Measurements from ENCODE around the gene PSG7.
"Not testable (repeated sequence)": the region's sequence is repeated elsewhere in the genome, so short reads cannot be mapped to it uniquely, and the experiment has no call there.

Gene PSG7

GRCh38 chr19:42916931-42917330 is 20.1 kb downstream of the PSG7 start:
- not testable (repeated sequence) for DNase-seq (ENCODE audit: low read depth in 2 of 3, low spot score in 1 of 3)

DNA sequence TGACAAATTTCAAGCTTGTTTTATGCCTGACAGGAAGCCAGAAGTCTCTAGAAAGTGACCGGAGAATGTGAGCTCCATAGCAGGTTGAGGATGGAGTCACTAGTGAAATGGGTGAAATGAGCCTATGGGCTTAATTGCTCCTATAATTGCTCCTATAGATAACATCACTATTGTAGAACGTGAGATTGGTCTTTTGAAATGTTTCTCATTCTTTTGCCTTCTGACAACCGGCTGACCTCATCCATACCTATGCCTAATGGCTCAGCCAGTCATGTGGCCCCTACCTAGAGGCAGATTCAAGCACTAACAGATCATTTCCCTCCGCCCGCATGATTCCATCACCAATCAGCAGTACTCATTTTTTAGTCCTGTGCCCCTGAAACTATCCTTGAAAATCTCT is 23.5 kb downstream of the PSG7 start:
- not testable (repeated sequence) for DNase-seq (ENCODE audit: low read depth in 2 of 3, low spot score in 1 of 3)

DNA sequence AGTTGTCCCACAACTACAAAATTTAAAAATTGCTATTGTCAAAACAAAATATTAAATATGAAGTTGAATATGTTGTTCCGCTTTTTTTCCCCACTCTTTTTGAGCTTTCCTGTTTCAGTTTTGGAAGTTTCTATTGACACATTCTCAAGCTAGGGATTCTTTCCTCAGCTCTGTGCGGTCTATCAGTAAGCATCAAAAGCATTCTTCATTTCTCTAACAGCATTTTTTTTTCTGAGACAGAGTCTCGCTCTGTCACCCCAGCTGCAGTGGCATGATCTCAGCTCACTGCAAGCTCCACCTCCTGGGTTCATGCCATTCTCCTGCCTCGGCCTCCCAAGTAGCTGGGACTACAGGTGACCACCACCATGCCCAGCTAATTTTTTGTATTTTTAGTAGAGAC is 24.1 kb downstream of the PSG7 start:
- DNase-seq (ENCODE audit: low read depth in 2 of 3, low spot score in 1 of 3) = not testable (repeated sequence)

GRCh38 chr19:42911731-42912130 is 25.3 kb downstream of the PSG7 start:
- not testable (repeated sequence) for DNase-seq (ENCODE audit: low read depth in 2 of 3, low spot score in 1 of 3)

DNA sequence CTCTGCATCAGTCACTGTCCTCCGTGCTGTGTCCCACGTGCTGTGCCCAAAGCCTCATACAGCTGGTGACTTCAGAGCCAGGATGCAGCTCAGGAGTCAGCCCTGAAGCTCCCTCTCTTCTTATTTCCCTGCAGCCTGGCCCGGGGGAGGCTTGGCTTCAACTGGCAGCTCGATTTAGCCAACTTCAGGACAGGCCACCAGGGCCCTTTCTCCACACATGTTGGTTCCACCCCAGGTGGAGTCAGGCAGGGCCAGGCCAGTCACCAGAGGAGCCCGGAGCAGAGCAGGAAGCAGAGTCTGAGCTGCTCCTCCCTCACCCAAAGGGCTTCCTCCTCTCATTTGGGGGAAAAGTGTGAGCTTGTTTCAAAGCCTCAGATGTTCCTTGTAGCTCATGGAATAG is 30.8 kb downstream of the PSG7 start:
- DNase-seq (ENCODE audit: low read depth in 2 of 3, low spot score in 1 of 3) = not testable (repeated sequence)

GRCh38 chr19:42900561-42900960 is 36.4 kb downstream of the PSG7 start:
- DNase-seq (ENCODE audit: low read depth in 2 of 3, low spot score in 1 of 3) = not testable (repeated sequence)

- DNase-seq (ENCODE audit: low read depth in 2 of 3, low spot score in 1 of 3) = not testable (repeated sequence)
Measured at GRCh38 chr19:42899674-42900073, 37.3 kb downstream of the PSG7 start.

DNA sequence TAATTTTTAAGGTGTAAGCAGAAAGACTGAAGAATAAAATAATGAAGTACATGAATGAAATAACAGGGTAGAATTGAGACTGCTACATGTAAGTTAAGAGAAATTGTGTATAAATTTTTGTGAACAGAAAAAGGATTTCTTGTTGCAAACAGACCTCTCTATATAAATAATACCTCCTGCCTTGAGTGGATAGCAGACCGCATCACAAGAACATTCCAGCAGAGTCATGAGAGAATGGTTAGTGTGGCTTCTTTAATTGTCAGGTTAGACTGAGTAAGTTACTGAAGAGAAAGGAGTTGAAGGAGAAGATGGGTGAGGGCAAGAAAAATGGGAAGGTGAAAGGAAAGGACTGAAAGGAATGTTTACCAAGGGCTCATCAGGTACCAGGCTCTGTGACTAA is 37.9 kb downstream of the PSG7 start:
- not testable (repeated sequence) for DNase-seq (ENCODE audit: low read depth in 2 of 3, low spot score in 1 of 3)

DNA sequence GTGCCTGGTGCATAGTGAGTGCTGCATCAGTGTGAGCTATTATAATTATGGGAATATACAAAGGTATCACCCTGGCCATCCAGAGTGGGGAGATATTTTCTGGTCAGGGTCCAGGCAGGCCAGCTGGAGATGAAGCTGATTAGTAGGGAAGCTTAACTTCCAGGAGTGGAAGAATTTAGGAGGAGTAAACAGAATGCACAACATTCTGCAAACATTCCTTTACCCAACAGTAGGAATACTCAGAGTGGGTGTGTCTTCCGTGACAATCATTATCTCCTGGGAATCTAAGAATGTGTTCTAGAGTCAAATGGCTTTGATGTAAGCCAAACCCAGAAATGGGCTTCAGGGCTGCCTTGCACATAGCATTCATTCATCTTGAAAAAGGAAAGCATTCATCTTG is 38.4 kb downstream of the PSG7 start:
- not testable (repeated sequence) for DNase-seq (ENCODE audit: low read depth in 2 of 3, low spot score in 1 of 3)

DNA sequence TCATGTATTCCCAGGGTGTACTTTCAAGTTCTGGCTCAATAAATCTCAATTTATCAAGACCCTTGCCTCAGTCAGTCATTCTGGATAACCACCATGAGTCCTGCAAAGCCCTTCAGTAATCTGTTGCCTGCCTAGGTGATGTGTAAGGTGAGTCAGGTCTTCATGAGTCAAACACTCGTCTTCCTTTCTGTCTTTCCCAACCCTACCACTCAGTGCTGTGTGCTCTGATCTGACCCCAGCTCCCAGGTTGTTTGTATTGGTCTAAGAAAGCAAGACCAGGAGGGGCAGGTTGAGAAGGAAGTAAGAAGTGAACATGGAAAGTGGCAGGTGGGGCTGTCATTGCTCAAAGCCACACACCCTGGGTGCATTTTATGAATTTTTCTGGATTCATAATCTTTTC is 39.3 kb downstream of the PSG7 start:
- not testable (repeated sequence) for DNase-seq (ENCODE audit: low read depth in 2 of 3, low spot score in 1 of 3)

GRCh38 chr19:42890446-42890845 is 46.6 kb downstream of the PSG7 start:
- DNase-seq (ENCODE audit: low read depth in 2 of 3, low spot score in 1 of 3) = not testable (repeated sequence)

DNA sequence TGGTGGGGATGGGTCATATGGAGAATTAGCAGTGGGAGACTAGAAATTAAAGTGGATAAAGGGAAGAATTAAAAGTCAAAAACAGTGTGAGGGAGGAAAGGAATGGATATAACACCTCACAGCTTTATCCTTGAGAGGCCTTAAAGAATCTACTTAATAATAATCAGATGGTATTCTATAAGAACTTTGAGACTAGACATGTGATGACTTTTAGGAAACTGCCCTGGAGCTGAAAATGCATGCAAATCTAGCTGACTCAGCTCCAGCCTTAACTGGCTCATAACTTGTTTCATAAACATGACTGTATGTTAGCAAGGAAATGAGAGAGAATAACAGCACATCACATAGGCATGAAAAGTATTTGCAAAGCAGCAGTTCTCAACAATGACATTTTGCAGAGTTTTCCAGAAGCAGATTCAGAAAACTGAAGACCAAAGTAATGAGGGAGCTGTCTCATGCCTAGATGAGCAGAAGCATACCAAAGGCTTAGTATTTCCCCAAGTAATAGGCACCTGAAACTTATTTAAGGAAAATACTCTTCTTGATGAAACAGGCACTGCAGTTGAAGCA is 49.0 kb downstream of the PSG7 start:
- DNase-seq (ENCODE audit: low read depth in 2 of 3, low spot score in 1 of 3) = not testable (repeated sequence)

- DNase-seq (ENCODE audit: low read depth in 2 of 3, low spot score in 1 of 3) = not testable (repeated sequence)
Measured at GRCh38 chr19:42882730-42883129, 54.3 kb downstream of the PSG7 start.

GRCh38 chr19:42882010-42882409 is 55.0 kb downstream of the PSG7 start:
- DNase-seq (ENCODE audit: low read depth in 2 of 3, low spot score in 1 of 3) = not testable (repeated sequence)

GRCh38 chr19:42881279-42881678 is 55.7 kb downstream of the PSG7 start:
- DNase-seq (ENCODE audit: low read depth in 2 of 3, low spot score in 1 of 3) = not testable (repeated sequence)

DNA sequence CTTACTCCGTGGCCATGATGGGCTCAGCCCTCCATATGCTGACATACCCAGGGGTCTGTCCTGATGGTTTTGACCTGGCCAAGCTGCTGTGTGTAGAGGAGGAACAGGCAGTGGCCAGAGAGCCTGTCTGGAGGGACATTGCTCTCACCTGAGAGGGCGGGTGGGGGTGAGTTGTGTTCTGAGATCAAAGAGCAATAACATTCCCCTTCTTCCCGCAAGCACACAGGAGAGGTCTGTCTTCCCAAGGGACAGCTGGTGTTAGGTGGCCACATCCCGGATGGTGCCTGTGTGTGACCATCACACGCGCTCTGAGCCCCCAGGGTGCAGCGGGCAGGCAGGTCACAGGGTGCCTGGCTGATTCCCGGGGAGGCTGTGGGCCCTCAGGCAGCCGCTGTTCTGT is 56.4 kb downstream of the PSG7 start:
- DNase-seq (ENCODE audit: low read depth in 2 of 3, low spot score in 1 of 3) = not testable (repeated sequence)

DNA sequence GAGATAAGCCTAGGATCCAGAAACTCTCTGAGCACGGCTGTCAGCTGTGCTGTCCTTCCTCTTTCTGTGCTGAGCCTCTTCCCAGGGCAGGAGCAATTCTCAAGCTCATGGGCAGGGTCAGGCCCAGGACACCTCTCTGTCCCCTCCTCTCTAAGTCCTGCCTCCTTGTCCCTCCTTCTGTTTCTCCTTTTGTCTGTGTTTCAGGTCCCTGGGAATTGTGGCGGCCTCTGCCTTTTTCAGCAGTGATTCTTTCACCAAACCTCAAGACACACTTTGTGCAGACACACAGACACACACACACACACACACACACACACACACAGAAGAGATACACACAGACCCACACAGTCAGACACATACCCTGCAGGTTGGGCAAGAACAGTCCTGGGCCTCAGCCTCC is 57.4 kb downstream of the PSG7 start, which contains the start of gene PSG1:
TSS of gene PSG1 (minus strand) at position 101 of the 400 bp plus-strand sequence. CDS start 132 bp downstream, outside the sequence.
- no peak for DNase-seq (ENCODE audit: low read depth in 2 of 3, low spot score in 1 of 3)

DNA sequence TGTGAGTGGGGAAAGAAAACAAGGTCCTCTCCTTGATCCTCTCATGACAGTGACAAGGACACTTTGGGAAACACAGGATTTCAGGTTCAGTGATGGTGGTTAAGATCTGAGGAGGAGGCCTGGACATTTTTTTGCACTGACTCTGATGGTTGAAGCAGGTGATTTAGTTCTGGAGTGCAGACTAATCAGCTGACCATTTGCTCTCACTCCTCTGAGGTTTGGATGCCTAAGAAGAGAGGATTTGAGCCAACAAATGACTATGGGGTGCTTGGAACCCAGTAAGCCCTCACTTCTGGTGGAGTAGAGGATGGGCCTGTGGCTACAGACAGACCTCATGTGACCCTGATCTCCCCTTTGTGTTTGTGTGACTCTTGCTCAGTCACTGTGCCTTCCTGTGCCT is 60.4 kb downstream of the PSG7 start:
- not testable (repeated sequence) for DNase-seq (ENCODE audit: low read depth in 2 of 3, low spot score in 1 of 3)

- DNase-seq (ENCODE audit: low read depth in 2 of 3, low spot score in 1 of 3) = not testable (repeated sequence)
Measured at GRCh38 chr19:42875881-42876280, 61.1 kb downstream of the PSG7 start.

DNA sequence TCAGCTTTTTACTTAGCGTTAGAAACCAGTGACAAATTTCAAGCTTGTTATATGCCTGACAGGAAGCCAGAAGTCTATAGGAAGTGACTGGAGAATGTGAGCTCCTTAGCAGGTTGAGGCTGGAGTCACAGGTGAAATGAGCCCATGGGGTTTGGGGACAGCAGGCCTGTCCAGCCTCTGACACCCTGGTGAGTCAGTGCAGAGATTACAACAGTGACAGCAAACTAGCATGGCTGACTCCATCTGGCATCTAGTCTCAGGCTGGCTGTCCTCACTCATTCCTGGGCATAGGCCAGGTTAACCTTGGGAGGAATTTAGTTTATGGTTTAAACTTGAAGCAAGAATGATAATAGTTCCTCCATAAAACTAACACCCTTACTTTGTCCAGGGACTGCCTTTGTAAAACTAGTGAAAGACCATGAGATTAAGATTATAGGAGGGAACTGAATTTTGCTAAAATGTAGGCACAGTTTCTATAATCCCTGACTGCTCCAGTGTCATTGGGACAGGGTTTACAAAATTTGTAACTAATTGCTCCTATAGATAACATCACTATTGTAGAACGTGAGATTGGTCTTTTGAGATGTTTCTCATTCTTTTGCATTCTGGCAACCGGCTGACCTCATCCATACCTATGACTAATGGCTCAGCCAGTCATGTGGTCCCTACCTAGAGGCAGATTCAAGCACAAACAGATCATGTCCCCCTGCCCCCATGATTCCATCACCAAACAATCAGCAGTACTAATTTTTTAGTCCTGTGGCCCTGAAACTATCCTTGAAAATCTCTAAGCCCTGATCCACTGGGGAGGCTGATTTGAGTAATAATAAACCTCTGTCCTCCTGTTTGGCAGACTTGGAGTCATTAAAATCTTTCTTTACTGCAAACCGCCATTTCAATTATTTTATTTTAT is 61.9 kb downstream of the PSG7 start:
- DNase-seq (ENCODE audit: low read depth in 2 of 3, low spot score in 1 of 3) = not testable (repeated sequence)

DNA sequence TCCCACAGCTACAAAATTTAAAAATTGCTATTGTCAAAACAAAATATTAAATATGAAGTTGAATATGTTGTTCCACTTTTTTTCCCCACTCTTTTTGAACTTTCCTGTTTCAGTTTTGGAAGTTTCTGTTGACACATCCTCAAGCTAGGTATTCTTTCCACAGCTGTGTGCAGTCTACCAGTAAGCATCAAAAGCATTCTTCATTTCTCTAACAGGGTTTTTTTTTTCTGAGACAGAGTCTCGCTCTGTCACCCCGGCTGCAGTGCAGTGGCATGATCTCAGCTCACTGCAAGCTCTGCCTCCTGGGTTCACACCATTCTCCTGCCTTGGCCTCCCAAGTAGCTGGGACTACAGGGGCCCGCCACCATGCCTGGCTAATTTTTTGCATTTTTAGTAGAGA is 62.9 kb downstream of the PSG7 start:
- not testable (repeated sequence) for DNase-seq (ENCODE audit: low read depth in 2 of 3, low spot score in 1 of 3)

All from stimulated activated CD4-positive, alpha-beta T cell treated with anti-CD3 and anti-CD28 coated beads, Interleukin-12 subunit alpha, Interleukin-12 subunit beta, amount 100 ng/mL, for 48 hours (primary cell).